ENCODE measurements around the gene CHD2. TPM values are rescaled to one million over a fixed set of nuclear protein-coding genes. Genes with fewer than 3 reads are reported as not detected.

Gene CHD2
- total RNA-seq, 2 donors from 2014 or later = 76.3 to 137 TPM

GRCh38 chr15:92921215-92922131, 21.3 kb downstream of the CHD2 start:
- H3K4me1 ChIP-seq (replicated peaks) = peaks cover 18% of the 10 kb centered on the region
- intact Hi-C loops (cut with DNase I) = no loop called here
- no peak for DNase-seq (ENCODE audit: low spot score)

GRCh38 chr15:92922418-92923002, 22.4 kb downstream of the CHD2 start:
- Histone ChIP-seq H3K9me3 (no peaks in the 10 kb centered on the region), H3K27me3 (replicated peaks; ENCODE audit: insufficient read depth) (no peaks in the 10 kb centered on the region), H3K27ac (peak overlapping the region; percentile 88 to 91), H3K4me3 (no peak overlapping the region), H3K4me1 (replicated peaks) (peaks cover 14% of the 10 kb centered on the region), H3K36me3 (peaks cover 0 to 4% of the 10 kb centered on the region in 2 donors)
- intact Hi-C loops (cut with DNase I) = no loop called here
- WGBS = 75% methylated on average over 5 of the region's 5 CpGs
- TF ChIP-seq POLR2A (IDR thresholded peaks at IDR 0.05) = no peak
- TF ChIP-seq CTCF (IDR thresholded peaks at IDR 0.05) = no peak
- no peak for TF ChIP-seq POLR2AphosphoS5 (IDR thresholded peaks at IDR 0.05)
- DNase-seq (ENCODE audit: low spot score) = no peak

More at GRCh38 chr15:92921215-92922131, 21.3 kb downstream of the CHD2 start:
- peak overlapping the region; percentile 88 to 91 for H3K27ac ChIP-seq
- TF ChIP-seq POLR2AphosphoS5 (IDR thresholded peaks at IDR 0.05) (no peak), POLR2A (IDR thresholded peaks at IDR 0.05) (peak; percentile 10), CTCF (IDR thresholded peaks at IDR 0.05) (no peak)
- no peak overlapping the region for H3K4me3 ChIP-seq
- H3K27me3 ChIP-seq (replicated peaks; ENCODE audit: insufficient read depth) = no peaks in the 10 kb centered on the region
- no peaks in the 10 kb centered on the region for H3K9me3 ChIP-seq
- WGBS = 51% methylated on average over 4 of the region's 4 CpGs
- H3K36me3 ChIP-seq = no peaks in the 10 kb centered on the region

GRCh38 chr15:92924216-92924615, 24.1 kb downstream of the CHD2 start:
- no peaks in the 10 kb centered on the region for H3K27me3 ChIP-seq (replicated peaks; ENCODE audit: insufficient read depth)
- WGBS = 62% methylated on average over 7 of the region's 7 CpGs
- peaks cover 0 to 4% of the 10 kb centered on the region in 2 donors for H3K36me3 ChIP-seq
- peak overlapping the region in 1 of 2 donors; percentile 7 for H3K27ac ChIP-seq
- intact Hi-C loops (cut with DNase I) = no loop called here
- TF ChIP-seq CTCF (IDR thresholded peaks at IDR 0.05) (no peak), POLR2AphosphoS5 (IDR thresholded peaks at IDR 0.05) (no peak), POLR2A (IDR thresholded peaks at IDR 0.05) (no peak)
- H3K4me3 ChIP-seq = no peak overlapping the region
- H3K9me3 ChIP-seq = no peaks in the 10 kb centered on the region
- H3K4me1 ChIP-seq (replicated peaks) = peaks cover 14% of the 10 kb centered on the region
- DNase-seq (ENCODE audit: low spot score) = no peak

- H3K9me3 ChIP-seq = no peaks in the 10 kb centered on the region
- H3K4me1 ChIP-seq (replicated peaks) = peaks cover 8% of the 10 kb centered on the region
- TF ChIP-seq POLR2A (IDR thresholded peaks at IDR 0.05) (no peak), POLR2AphosphoS5 (IDR thresholded peaks at IDR 0.05) (no peak), CTCF (IDR thresholded peaks at IDR 0.05) (no peak)
- H3K4me3 ChIP-seq = no peak overlapping the region
- H3K36me3 ChIP-seq = peaks cover 0 to 4% of the 10 kb centered on the region in 2 donors
- no peaks in the 10 kb centered on the region for H3K27me3 ChIP-seq (replicated peaks; ENCODE audit: insufficient read depth)
- intact Hi-C loops (cut with DNase I) = no loop called here
- H3K27ac ChIP-seq = no peak overlapping the region
- WGBS = 90% methylated on average over 2 of the region's 2 CpGs
- DNase-seq (ENCODE audit: low spot score) = no peak
These were observed 25.3 kb downstream of the CHD2 start for GRCh38 chr15:92925454-92925853.
